ENCODE results near the gene TRIM69.
"Not testable (repeated sequence)": the region's sequence is repeated elsewhere in the genome, so short reads cannot be mapped to it uniquely, and the experiment has no call there.

Gene TRIM69, protein sequence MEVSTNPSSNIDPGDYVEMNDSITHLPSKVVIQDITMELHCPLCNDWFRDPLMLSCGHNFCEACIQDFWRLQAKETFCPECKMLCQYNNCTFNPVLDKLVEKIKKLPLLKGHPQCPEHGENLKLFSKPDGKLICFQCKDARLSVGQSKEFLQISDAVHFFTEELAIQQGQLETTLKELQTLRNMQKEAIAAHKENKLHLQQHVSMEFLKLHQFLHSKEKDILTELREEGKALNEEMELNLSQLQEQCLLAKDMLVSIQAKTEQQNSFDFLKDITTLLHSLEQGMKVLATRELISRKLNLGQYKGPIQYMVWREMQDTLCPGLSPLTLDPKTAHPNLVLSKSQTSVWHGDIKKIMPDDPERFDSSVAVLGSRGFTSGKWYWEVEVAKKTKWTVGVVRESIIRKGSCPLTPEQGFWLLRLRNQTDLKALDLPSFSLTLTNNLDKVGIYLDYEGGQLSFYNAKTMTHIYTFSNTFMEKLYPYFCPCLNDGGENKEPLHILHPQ

DNA sequence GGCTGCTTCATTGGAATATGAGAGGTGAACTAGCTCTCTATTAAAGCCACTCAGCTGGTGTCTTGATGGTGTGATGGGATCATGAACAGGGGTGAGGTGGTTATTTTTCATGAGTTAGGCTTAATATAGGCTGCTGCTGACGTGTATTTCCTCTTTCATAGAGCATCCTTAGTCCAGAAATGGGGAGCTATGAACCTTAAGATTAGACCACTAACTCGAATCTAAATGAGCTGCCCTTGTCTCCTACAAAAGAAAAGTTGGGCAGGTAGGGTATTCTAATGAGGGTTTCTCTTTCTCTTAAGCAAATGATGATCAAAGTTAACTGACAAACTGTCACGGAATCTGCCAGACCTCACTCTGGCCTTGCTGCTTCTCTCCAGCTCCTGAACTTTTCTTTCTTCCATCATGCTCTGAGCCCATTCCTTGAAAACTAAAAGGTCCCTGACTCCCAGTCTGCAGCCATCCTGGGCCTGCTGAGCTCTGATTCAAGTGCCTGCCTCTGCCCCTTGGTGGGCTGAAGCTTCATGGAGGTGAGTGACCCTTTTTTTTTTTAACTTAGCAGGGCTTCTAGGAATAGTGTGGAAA is at the start of gene TRIM69:
Gene TRIM69 (plus strand): TSS at position 348 of the 585 bp plus-strand sequence. CDS start 177 bp downstream, at position 525.
- DNase-seq, result no peak

DNA sequence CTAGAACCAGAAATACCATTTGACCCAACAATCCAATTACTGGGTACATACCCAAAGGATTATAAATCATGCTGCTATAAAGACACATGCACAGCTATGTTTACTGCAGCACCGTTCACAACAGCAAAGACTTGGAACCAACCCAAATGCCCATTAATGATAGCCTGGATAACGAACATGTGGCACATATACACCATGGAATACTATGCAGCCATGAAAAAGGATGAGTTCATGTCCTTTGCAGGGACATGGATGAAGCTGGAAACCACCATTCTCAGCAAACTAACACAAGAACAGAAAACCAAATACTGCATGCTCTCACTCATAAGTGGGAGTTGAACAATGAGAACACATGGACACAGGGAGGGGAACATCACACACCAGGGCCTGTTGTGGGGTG is 47.0 kb upstream of the TRIM69 start:
- not testable (repeated sequence) for DNase-seq

DNA sequence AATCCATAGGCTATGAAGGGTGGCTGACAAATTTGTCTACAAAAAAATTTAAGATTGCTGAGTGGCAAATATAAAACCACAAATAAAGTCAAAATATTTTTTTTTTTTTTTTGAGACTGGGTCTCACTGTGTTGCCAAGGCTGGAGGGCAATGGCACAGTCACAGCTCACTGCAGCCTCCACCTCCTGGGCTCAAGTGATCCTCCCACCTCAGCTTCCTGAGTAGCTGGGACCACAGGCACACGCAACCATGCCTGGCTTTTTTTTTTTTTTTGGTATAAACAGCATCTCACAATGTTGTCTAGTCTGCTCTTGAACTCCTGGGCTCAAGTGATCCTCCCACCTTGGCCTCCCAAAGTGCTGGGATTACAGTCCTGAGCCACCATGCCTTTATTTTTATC is 46.1 kb upstream of the TRIM69 start:
- not testable (repeated sequence) for DNase-seq

DNA sequence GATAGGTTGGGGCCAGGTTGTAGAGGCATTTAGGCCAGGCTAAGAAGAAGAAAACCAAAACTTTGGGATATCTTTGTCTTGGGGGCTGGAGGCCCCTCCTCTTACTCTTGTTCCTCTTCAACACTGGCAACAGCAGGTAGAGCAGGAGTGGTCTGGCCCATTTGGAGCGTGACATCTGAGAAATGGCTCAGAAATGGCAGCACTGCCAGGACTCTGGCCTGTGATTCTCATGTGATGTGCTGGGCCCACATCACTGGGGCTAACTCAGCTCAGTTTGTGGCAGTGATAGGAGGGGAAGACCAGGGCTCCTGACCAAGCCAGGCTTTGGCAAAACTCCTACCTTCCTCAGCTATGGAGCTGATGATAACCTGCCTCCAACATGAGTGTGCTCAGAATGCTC is 43.7 kb upstream of the TRIM69 start:
- no peak for DNase-seq

DNA sequence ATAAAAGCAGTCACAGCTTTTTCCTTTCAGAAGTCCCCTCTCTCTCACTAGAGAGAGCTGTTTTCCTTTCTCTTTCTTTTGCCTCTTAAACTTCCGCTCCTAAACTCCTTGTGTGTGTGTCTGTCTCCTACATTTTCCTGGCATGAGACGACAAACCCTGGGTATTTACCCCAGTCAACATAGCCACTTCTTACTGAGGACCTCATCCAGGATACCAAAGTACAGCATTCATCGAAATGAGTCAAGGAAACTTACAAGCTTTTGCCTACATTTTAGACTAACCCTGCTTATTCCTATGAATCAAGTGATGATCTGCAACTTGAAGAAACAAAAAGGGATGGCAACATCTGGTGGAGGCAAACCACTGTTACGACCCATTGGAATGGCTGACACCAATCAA is 41.9 kb upstream of the TRIM69 start:
- DNase-seq, result no peak

DNA sequence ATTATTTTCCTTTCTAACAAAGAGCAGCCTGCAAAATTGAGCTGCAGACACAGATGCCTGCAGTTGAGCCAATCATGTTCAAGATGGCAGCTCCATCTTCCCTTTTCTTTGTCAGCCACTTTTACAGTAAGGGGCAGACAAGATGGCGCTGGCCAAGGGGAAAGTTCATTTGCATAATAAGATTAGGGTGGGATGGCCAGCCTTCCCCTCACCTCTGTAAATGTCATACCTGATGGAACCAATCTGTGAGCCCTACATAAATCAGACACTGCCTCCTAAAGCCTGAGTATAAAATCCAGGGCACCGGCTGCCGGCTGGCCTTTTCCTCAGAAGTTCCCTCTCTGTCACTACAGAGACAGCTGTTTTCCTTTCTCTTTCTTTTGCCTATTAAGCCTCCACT is 41.0 kb upstream of the TRIM69 start:
- no peak for DNase-seq

DNA sequence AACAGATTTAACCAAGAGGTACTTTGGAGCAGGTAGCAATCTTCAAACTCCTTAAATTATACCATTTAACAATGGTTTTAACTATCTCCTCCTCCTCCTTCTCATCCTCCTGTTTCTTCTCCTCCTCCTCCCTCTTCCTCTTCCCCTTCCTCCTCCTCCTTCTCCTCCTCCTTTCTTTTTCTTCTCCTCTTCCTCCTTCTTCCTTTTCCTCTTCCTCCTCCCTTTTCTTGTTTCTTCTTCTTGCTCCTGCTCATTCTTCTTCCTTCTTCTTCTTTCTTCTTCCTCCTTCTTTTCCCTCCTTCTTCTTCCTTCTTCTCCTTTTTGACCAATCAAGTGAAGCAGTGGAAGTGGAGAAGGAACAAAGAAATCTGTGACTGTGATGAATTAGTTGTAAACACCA is 39.3 kb upstream of the TRIM69 start:
- no peak for DNase-seq

DNA sequence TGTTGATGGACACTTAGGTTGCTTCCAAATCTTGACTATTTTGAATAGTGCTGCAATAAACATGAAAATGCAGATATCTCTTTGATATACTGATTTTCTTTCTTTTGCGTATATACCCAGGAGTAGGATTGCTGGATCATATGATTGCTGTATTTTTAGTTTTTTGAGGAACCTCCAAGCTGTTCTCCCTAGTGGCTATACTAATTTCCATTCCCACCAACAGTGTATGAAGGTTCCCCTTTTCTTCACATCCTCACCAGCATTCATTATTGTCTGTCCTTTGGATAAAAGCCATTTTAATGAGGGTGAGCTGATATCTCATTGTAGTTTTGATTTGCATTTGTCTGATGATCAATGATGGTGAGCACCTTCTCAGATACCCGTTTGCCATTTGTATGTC is 37.7 kb upstream of the TRIM69 start:
- no peak for DNase-seq

DNA sequence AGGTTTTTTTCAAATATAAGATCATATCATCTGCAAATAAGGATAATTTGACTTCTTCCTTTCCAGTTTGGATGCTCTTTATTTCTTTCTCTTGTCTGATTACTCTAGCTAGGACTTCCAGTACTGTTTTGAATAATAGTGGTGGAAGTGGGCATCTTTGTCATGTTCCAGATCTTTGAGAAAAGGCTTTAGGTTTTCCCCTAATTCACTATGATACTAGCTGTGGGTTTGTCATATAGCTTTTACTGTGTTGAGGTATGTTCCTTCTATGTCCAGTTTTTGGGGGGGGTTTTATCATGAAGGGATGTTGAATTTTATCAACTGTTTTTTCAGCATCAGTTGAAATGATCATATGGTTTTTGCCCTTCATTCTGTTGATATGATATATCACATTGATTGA is 35.7 kb upstream of the TRIM69 start:
- DNase-seq, result not testable (repeated sequence)

DNA sequence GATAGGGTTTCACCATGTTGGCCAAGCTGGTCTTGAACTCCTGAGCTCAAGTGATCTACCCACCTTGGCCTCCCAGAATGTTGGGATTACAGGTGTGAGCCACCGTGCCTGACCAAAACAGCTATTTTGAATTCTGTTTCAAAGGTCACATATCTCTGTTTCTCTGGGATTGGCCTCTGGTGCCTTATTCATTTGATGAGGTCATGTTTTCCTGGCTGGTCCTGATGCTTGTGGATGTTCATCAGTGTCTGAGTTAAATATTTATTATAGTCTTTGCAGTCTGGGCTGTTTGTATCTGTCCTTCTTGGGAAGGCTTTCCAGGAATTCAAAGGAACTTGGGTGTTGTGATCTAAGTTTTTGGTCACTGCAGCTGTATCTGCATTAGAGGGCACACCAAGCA is 30.3 kb upstream of the TRIM69 start:
- DNase-seq, result no peak

DNA sequence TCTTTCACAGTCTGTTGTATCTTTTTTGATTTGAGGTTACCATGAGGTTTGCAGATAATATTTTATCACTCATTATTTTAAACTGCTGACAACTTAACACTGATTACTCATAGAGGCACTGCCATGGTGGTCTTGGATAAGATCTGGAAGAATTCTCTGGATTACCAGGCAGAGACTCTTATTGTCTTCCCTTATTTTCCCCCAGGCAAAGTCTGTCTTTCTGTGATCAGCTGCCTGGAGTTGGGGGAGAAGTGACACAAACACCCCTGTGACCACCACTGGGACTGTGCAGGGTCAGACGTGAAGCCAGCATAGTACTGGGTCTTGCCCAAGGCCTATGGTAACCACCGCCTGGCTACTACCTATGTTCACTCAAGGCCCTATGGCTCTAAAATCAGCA is 29.9 kb upstream of the TRIM69 start:
- no peak for DNase-seq

DNA sequence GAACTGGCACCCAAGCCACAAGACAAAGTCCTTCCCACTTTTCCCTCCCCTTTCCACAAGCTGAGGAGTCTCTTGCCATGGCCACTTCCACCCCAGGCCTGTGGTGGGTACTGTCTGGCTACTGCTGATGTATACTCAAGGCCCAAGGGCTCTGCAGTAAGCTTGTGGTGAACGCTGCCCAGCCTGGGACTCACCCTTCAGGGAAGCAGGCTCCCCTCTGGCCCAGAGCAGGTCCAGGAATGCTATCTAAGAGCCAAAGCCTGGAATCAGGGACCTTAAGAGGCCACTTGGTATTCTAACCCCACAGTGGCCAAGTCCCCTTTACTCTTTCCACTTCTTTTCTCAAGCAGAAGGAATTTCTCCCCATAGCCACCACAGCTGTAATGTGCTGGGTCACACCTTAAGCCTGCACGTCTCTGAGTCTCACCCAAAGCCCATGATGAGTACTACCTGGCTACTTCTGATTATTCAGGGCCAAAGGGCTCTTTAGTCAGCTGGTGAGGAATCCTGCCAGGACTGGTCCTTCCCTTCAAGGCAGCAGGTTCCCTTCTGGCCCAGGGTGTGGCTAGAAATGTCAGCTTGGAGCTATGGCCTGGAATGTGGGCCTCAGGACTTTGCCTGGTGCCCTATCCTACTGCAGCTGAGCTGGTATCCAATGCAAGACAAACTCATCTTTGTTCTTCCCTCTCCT is 29.2 kb upstream of the TRIM69 start:
- no peak for DNase-seq

DNA sequence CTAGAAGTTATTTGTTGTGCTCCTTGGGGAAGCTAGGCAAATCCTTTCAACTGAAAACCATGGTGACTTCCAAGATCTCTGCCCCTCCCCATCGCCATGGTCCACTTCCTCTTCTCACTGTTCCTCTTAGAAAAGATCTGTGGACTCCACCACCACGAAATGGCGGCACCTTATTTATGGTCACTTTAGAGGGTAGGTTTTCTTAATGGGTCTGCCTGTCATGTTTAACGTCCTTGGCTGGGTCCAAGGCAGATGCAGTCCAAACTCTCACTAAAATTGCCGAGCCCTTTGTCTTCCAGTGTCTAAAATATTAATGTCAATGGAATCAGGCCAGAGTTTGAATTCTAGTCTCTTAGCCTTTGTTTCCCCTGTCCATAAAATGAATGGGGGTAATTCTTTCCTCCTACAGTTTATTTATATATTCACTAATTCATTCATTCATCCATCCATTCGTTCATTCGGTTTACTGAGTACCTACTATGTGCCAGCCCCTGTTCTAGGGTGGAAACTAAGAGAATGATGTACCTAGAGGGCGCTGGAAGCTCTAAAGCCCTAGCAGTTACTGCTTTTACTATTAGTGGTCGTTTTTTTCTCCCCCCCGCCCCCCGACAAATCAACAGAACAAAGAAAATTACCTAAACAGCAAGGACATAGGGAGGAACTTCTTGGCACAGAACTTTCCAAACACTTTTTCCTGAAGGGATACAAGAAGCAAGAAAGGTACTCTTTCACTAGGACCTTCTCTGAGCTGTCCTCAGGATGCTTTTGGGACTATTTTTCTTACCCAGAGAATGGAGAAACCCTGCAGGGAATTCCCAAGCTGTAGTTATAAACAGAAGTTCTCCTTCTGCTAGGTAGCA is 25.9 kb upstream of the TRIM69 start:
- peak; percentile 83 to 90 for DNase-seq

DNA sequence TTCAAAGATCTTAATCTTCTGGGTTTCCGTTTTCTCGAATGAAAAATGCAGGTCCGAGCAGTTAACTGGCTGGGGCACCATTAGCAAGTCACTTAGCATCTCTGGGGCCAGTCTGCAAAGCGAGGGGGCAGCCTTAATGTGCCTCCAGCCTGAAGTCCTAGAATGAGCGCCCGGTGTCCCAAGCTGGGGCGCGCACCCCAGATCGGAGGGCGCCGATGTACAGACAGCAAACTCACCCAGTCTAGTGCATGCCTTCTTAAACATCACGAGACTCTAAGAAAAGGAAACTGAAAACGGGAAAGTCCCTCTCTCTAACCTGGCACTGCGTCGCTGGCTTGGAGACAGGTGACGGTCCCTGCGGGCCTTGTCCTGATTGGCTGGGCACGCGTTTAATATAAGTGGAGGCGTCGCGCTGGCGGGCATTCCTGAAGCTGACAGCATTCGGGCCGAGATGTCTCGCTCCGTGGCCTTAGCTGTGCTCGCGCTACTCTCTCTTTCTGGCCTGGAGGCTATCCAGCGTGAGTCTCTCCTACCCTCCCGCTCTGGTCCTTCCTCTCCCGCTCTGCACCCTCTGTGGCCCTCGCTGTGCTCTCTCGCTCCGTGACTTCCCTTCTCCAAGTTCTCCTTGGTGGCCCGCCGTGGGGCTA is 25.1 kb upstream of the TRIM69 start, which contains the start of the genes B2M and PATL2:
Gene B2M (plus strand): TSS at position 422 of the 647 bp plus-strand sequence. CDS start 30 bp downstream, at position 452.
Gene PATL2 (minus strand): TSS at position 228 of the 647 bp plus-strand sequence. CDS start 34,833 bp downstream, outside the sequence.
- peak; percentile 97 to 99 for DNase-seq

DNA sequence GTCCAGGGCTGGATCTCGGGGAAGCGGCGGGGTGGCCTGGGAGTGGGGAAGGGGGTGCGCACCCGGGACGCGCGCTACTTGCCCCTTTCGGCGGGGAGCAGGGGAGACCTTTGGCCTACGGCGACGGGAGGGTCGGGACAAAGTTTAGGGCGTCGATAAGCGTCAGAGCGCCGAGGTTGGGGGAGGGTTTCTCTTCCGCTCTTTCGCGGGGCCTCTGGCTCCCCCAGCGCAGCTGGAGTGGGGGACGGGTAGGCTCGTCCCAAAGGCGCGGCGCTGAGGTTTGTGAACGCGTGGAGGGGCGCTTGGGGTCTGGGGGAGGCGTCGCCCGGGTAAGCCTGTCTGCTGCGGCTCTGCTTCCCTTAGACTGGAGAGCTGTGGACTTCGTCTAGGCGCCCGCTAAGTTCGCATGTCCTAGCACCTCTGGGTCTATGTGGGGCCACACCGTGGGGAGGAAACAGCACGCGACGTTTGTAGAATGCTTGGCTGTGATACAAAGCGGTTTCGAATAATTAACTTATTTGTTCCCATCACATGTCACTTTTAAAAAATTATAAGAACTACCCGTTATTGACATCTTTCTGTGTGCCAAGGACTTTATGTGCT is 24.5 kb upstream of the TRIM69 start:
- peak; percentile 57 to 61 for DNase-seq

DNA sequence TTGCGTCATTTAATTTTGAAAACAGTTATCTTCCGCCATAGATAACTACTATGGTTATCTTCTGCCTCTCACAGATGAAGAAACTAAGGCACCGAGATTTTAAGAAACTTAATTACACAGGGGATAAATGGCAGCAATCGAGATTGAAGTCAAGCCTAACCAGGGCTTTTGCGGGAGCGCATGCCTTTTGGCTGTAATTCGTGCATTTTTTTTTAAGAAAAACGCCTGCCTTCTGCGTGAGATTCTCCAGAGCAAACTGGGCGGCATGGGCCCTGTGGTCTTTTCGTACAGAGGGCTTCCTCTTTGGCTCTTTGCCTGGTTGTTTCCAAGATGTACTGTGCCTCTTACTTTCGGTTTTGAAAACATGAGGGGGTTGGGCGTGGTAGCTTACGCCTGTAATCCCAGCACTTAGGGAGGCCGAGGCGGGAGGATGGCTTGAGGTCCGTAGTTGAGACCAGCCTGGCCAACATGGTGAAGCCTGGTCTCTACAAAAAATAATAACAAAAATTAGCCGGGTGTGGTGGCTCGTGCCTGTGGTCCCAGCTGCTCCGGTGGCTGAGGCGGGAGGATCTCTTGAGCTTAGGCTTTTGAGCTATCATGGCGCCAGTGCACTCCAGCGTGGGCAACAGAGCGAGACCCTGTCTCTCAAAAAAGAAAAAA is 23.9 kb upstream of the TRIM69 start:
- peak; percentile 85 for DNase-seq

DNA sequence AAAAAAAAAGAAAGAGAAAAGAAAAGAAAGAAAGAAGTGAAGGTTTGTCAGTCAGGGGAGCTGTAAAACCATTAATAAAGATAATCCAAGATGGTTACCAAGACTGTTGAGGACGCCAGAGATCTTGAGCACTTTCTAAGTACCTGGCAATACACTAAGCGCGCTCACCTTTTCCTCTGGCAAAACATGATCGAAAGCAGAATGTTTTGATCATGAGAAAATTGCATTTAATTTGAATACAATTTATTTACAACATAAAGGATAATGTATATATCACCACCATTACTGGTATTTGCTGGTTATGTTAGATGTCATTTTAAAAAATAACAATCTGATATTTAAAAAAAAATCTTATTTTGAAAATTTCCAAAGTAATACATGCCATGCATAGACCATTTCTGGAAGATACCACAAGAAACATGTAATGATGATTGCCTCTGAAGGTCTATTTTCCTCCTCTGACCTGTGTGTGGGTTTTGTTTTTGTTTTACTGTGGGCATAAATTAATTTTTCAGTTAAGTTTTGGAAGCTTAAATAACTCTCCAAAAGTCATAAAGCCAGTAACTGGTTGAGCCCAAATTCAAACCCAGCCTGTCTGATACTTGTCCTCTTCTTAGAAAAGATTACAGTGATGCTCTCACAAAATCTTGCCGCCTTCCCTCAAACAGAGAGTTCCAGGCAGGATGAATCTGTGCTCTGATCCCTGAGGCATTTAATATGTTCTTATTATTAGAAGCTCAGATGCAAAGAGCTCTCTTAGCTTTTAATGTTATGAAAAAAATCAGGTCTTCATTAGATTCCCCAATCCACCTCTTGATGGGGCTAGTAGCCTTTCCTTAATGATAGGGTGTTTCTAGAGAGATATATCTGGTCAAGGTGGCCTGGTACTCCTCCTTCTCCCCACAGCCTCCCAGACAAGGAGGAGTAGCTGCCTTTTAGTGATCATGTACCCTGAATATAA is 23.0 kb upstream of the TRIM69 start:
- peak in 1 of 2 donors; percentile 58 for DNase-seq

DNA sequence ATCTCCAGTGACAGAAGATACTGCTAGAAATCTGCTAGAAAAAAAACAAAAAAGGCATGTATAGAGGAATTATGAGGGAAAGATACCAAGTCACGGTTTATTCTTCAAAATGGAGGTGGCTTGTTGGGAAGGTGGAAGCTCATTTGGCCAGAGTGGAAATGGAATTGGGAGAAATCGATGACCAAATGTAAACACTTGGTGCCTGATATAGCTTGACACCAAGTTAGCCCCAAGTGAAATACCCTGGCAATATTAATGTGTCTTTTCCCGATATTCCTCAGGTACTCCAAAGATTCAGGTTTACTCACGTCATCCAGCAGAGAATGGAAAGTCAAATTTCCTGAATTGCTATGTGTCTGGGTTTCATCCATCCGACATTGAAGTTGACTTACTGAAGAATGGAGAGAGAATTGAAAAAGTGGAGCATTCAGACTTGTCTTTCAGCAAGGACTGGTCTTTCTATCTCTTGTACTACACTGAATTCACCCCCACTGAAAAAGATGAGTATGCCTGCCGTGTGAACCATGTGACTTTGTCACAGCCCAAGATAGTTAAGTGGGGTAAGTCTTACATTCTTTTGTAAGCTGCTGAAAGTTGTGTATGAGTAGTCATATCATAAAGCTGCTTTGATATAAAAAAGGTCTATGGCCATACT is 21.1 kb upstream of the TRIM69 start:
- DNase-seq, result no peak

DNA sequence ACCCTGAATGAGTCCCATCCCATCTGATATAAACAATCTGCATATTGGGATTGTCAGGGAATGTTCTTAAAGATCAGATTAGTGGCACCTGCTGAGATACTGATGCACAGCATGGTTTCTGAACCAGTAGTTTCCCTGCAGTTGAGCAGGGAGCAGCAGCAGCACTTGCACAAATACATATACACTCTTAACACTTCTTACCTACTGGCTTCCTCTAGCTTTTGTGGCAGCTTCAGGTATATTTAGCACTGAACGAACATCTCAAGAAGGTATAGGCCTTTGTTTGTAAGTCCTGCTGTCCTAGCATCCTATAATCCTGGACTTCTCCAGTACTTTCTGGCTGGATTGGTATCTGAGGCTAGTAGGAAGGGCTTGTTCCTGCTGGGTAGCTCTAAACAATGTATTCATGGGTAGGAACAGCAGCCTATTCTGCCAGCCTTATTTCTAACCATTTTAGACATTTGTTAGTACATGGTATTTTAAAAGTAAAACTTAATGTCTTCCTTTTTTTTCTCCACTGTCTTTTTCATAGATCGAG is 20.5 kb upstream of the TRIM69 start:
- no peak for DNase-seq
